NCI-H446 treated with DMSO at 0.1 percent for 48 hours (cell line): ENCODE results near the gene SELENOS.
"Not testable (repeated sequence)": the region's sequence is repeated elsewhere in the genome, so short reads cannot be mapped to it uniquely, and the experiment has no call there.

ENCODE experiments used
- DNase-seq: peaks from one replicate; lab custom pipeline; 2025; lab: John Stamatoyannopoulos, UW

The SELENOS gene

GRCh38 chr15:101309436-101310160 is 32.3 kb upstream of the SELENOS start:
- DNase-seq: no peak

GRCh38 chr15:101308604-101309435 is 31.5 kb upstream of the SELENOS start:
- no peak for DNase-seq

GRCh38 chr15:101307897-101308603 is 30.8 kb upstream of the SELENOS start:
- no peak for DNase-seq

- DNase-seq: no peak
Observed at GRCh38 chr15:101307048-101307896, 30.0 kb upstream of the SELENOS start.

- DNase-seq: no peak
Observed at GRCh38 chr15:101306341-101307047, 29.2 kb upstream of the SELENOS start.

- DNase-seq: no peak
Observed at GRCh38 chr15:101305820-101306255, 28.6 kb upstream of the SELENOS start.

- no peak for DNase-seq
Observed at GRCh38 chr15:101303408-101303807, 26.1 kb upstream of the SELENOS start.

GRCh38 chr15:101296418-101297405 is 19.4 kb upstream of the SELENOS start:
- no peak for DNase-seq

GRCh38 chr15:101295607-101296161 is 18.4 kb upstream of the SELENOS start:
- no peak for DNase-seq

GRCh38 chr15:101294731-101295606 is 17.7 kb upstream of the SELENOS start, which contains the start of gene SNRPA1:
TSS of gene SNRPA1 (minus strand) at chr15:101295248. CDS start at chr15:101295178, 70 bp downstream.
- DNase-seq: peak; percentile 82

GRCh38 chr15:101293122-101293521 is 15.8 kb upstream of the SELENOS start:
- no peak for DNase-seq

GRCh38 chr15:101288905-101289513 is 11.7 kb upstream of the SELENOS start:
- DNase-seq: no peak

GRCh38 chr15:101287342-101287741 is 10.1 kb upstream of the SELENOS start:
- not testable (repeated sequence) for DNase-seq

GRCh38 chr15:101286471-101287114 is 9.3 kb upstream of the SELENOS start:
- no peak for DNase-seq

GRCh38 chr15:101283931-101284330 is 6.6 kb upstream of the SELENOS start:
- DNase-seq: no peak

GRCh38 chr15:101280007-101280406 is 2.7 kb upstream of the SELENOS start:
- DNase-seq: no peak

GRCh38 chr15:101277943-101278564 is 769 bp upstream of the SELENOS start:
- no peak for DNase-seq
